Posterior cingulate gyrus (tissue), 11 donors: Measurements from ENCODE around the gene WLS.

Experiments used
- DNase-seq, 10 donors: peaks; one replicate each; pipeline versions ENCODE4 v3.0.0 to v3.0.0-alpha.2; 2020 to 2021; ENCODE audit warnings: mixed read lengths in 3 of 10
- intact Hi-C: fragments of 100-400 bp; cut with DNase I; formaldehyde crosslinking; loops from one replicate; pipeline ENCODE4 v1.15.1; 2023

WLS gene

GRCh38 chr1:68229650-68230483, 2.5 kb downstream of the WLS start:
- DNase-seq: no peak
- intact Hi-C loops: loop anchor here (5.0 kb wide), 1 partner anchor 108 kb away; no protein-coding TSS in a partner anchor

- intact Hi-C loops: no loop called here
- no peak for DNase-seq
Observed at GRCh38 chr1:68228851-68229250, 3.5 kb downstream of the WLS start.

- DNase-seq: no peak
- intact Hi-C loops: no loop called here
Observed at GRCh38 chr1:68227598-68227997, 4.7 kb downstream of the WLS start.

- DNase-seq: no peak
- intact Hi-C loops: no loop called here
Observed at GRCh38 chr1:68225781-68226180, 6.5 kb downstream of the WLS start.

- intact Hi-C loops: no loop called here
- DNase-seq: no peak
Observed at GRCh38 chr1:68223687-68224086, 8.6 kb downstream of the WLS start.

- intact Hi-C loops: no loop called here
- no peak for DNase-seq
Observed at GRCh38 chr1:68221980-68222373, 10.3 kb downstream of the WLS start.

GRCh38 chr1:68221001-68221979, 11.0 kb downstream of the WLS start:
- intact Hi-C loops: no loop called here
- DNase-seq: no peak

- DNase-seq: no peak
- intact Hi-C loops: no loop called here
Observed at GRCh38 chr1:68220420-68220819, 11.9 kb downstream of the WLS start.

GRCh38 chr1:68218490-68218889, 13.8 kb downstream of the WLS start:
- DNase-seq: peak in 4 of 10 donors; percentile 18 to 86 (median 60)
- intact Hi-C loops: no loop called here

- intact Hi-C loops: no loop called here
- DNase-seq: no peak
Observed at GRCh38 chr1:68217618-68218017, 14.7 kb downstream of the WLS start.

GRCh38 chr1:68217060-68217554, 15.2 kb downstream of the WLS start:
- intact Hi-C loops: no loop called here
- DNase-seq: no peak

GRCh38 chr1:68216089-68216772, 16.1 kb downstream of the WLS start:
- intact Hi-C loops: no loop called here
- DNase-seq: no peak

GRCh38 chr1:68213843-68214242, 18.5 kb downstream of the WLS start:
- intact Hi-C loops: no loop called here
- DNase-seq: peak in 2 of 10 donors; percentile 11 to 78

- intact Hi-C loops: no loop called here
- DNase-seq: no peak
Observed at GRCh38 chr1:68211761-68212380, 20.5 kb downstream of the WLS start.

GRCh38 chr1:68210829-68211228, 21.5 kb downstream of the WLS start:
- DNase-seq: no peak
- intact Hi-C loops: no loop called here

- intact Hi-C loops: no loop called here
- DNase-seq: no peak
Observed at GRCh38 chr1:68210027-68210426, 22.3 kb downstream of the WLS start.

- DNase-seq: no peak
- intact Hi-C loops: no loop called here
Observed at GRCh38 chr1:68206848-68207689, 25.3 kb downstream of the WLS start.

- intact Hi-C loops: no loop called here
- no peak for DNase-seq
Observed at GRCh38 chr1:68205794-68206358, 26.4 kb downstream of the WLS start.
